Chondrocyte (in vitro differentiated cells): ENCODE results near the gene SPAG6. TPM values are rescaled to one million over a fixed set of nuclear protein-coding genes. Genes with fewer than 3 reads are reported as not detected.

Source experiments
- DNase-seq: peaks from one replicate; pipeline ENCODE4 v3.0.0; 2021; ENCODE audit warnings: mixed read lengths, low spot score
- H3K27ac Mint-ChIP-seq: one replicate; pipeline ENCODE4 v1.8.0; 2021; ENCODE audit warnings: mild to moderate bottlenecking, moderate library complexity, mixed read lengths; ENCODE audit not compliant: unreplicated experiment
- H3K27me3 Mint-ChIP-seq: 2 replicates; pipeline ENCODE4 v1.8.0; 2021; ENCODE audit warnings: low read depth, mixed read lengths
- H3K36me3 Mint-ChIP-seq: 2 replicates; pipeline ENCODE4 v1.8.0; 2021; ENCODE audit warnings: low read depth, mixed read lengths
- H3K4me1 Mint-ChIP-seq: 2 replicates; pipeline ENCODE4 v1.8.0; 2021; ENCODE audit warnings: low read depth, mild to moderate bottlenecking, mixed read lengths
- H3K4me3 Mint-ChIP-seq: one replicate; pipeline ENCODE4 v1.8.0; 2021; ENCODE audit warnings: mild to moderate bottlenecking, moderate library complexity, mixed read lengths; ENCODE audit not compliant: unreplicated experiment
- H3K9me3 Mint-ChIP-seq: 2 replicates; pipeline ENCODE4 v1.8.0; 2021; ENCODE audit warnings: low read depth, mixed read lengths
- CTCF ChIP-seq: fragments of 200-600 bp; sonication (generic); IDR thresholded peaks from 2 replicates; pipeline ENCODE4 v1.5.0; 2021; ENCODE audit warnings: antibody characterized with exemption, mild to moderate bottlenecking, moderate library complexity
- total RNA-seq: library from RNA; stranded (reverse); gene quantifications from 3 replicates; pipeline ENCODE4 v1.2.1, GENCODE V29; 2021

SPAG6 gene
- total RNA-seq, 1 donor from 2014 or later: not detected

GRCh38 chr10:22340329-22341189 lies 4.7 kb upstream of the SPAG6 start:
- peak; percentile 29 for TF ChIP-seq CTCF
- peaks cover 6% of the 10 kb centered on the region for H3K36me3 Mint-ChIP-seq
- peaks cover 16% of the 10 kb centered on the region for H3K4me1 Mint-ChIP-seq
- H3K4me3 Mint-ChIP-seq: peak overlapping the region; percentile 83
- no peaks in the 10 kb centered on the region for H3K9me3 Mint-ChIP-seq
- H3K27me3 Mint-ChIP-seq: peaks cover 61% of the 10 kb centered on the region
- H3K27ac Mint-ChIP-seq: peak overlapping the region; percentile 94
- no peak for DNase-seq

GRCh38 chr10:22341190-22341925 lies 3.9 kb upstream of the SPAG6 start:
- Mint-ChIP-seq H3K36me3 (peaks cover 7% of the 10 kb centered on the region), H3K27ac (peak overlapping the region; percentile 89), H3K9me3 (peaks cover 1% of the 10 kb centered on the region), H3K4me1 (peaks cover 14% of the 10 kb centered on the region), H3K27me3 (peaks cover 68% of the 10 kb centered on the region), H3K4me3 (peak overlapping the region; percentile 83)
- DNase-seq: no peak
- no peak for TF ChIP-seq CTCF

GRCh38 chr10:22341926-22342196 lies 3.4 kb upstream of the SPAG6 start:
- no peak for DNase-seq
- Mint-ChIP-seq H3K9me3 (peaks cover 3% of the 10 kb centered on the region), H3K27me3 (peaks cover 68% of the 10 kb centered on the region), H3K36me3 (peaks cover 7% of the 10 kb centered on the region), H3K4me1 (peaks cover 14% of the 10 kb centered on the region), H3K4me3 (peak overlapping the region; percentile 83), H3K27ac (no peak overlapping the region)
- TF ChIP-seq CTCF: no peak

GRCh38 chr10:22342421-22342820 lies 2.9 kb upstream of the SPAG6 start:
- H3K4me3 Mint-ChIP-seq: no peak overlapping the region
- no peak for TF ChIP-seq CTCF
- H3K9me3 Mint-ChIP-seq: peaks cover 3% of the 10 kb centered on the region
- peaks cover 6% of the 10 kb centered on the region for H3K36me3 Mint-ChIP-seq
- H3K27ac Mint-ChIP-seq: no peak overlapping the region
- H3K27me3 Mint-ChIP-seq: peaks cover 66% of the 10 kb centered on the region
- DNase-seq: no peak
- H3K4me1 Mint-ChIP-seq: peaks cover 14% of the 10 kb centered on the region

GRCh38 chr10:22343731-22344130 lies 1.6 kb upstream of the SPAG6 start:
- DNase-seq: no peak
- Mint-ChIP-seq H3K4me1 (peaks cover 14% of the 10 kb centered on the region), H3K27ac (no peak overlapping the region), H3K27me3 (peaks cover 59% of the 10 kb centered on the region), H3K36me3 (peaks cover 5% of the 10 kb centered on the region), H3K9me3 (peaks cover 3% of the 10 kb centered on the region), H3K4me3 (no peak overlapping the region)
- no peak for TF ChIP-seq CTCF
